Measurements from ENCODE around the gene TRPV4. TPM values are rescaled to one million over a fixed set of nuclear protein-coding genes. Genes with fewer than 3 reads are reported as not detected.

The TRPV4 gene
- total RNA-seq, 1 experiment from 2014 or later: 0.02 TPM

GRCh38 chr12:109739747-109740693 is 93.2 kb downstream of the TRPV4 start:
- no peak for DNase-seq (ENCODE audit: low spot score)

- DNase-seq (ENCODE audit: low spot score): no peak
Observed at GRCh38 chr12:109738878-109739665, 94.1 kb downstream of the TRPV4 start.

GRCh38 chr12:109738209-109738608 is 95.0 kb downstream of the TRPV4 start:
- no peak for DNase-seq (ENCODE audit: low spot score)

- no peak for DNase-seq (ENCODE audit: low spot score)
Observed at GRCh38 chr12:109737631-109738030, 95.6 kb downstream of the TRPV4 start.

GRCh38 chr12:109737126-109737525 is 96.1 kb downstream of the TRPV4 start:
- no peak for DNase-seq (ENCODE audit: low spot score)

GRCh38 chr12:109736552-109737108 is 96.6 kb downstream of the TRPV4 start:
- peak; percentile 26 for DNase-seq (ENCODE audit: low spot score)

GRCh38 chr12:109735825-109736551 is 97.2 kb downstream of the TRPV4 start:
- no peak for DNase-seq (ENCODE audit: low spot score)

- DNase-seq (ENCODE audit: low spot score): no peak
Observed at GRCh38 chr12:109735051-109735521, 98.1 kb downstream of the TRPV4 start.

GRCh38 chr12:109734219-109735000 is 98.8 kb downstream of the TRPV4 start:
- peak; percentile 32 for DNase-seq (ENCODE audit: low spot score)

Other genes starting within 250 kb of the TRPV4 start
- 0.68 and 1.2 TPM in 2 replicates for gene FAM222A, start 119.6 kb downstream of the TRPV4 start, total RNA-seq (2014; rRNA removed; shearing (Covaris generic))
- gene GLTP, start 47.1 kb upstream of the TRPV4 start, total RNA-seq (2014; rRNA removed; shearing (Covaris generic)): 23.6 and 30.4 TPM in 2 replicates
- 10.9 and 11.8 TPM in 2 replicates for gene TCHP, start 66.9 kb upstream of the TRPV4 start, total RNA-seq (2014; rRNA removed; shearing (Covaris generic))
- 13.6 and 14.7 TPM in 2 replicates for gene GIT2, start 163.0 kb upstream of the TRPV4 start, total RNA-seq (2014; rRNA removed; shearing (Covaris generic))
- 33.0 and 38.7 TPM in 2 replicates for gene ANKRD13A, start 166.0 kb upstream of the TRPV4 start, total RNA-seq (2014; rRNA removed; shearing (Covaris generic))
- gene C12orf76, start 215.1 kb upstream of the TRPV4 start, total RNA-seq (2014; rRNA removed; shearing (Covaris generic)): 14.4 and 20.7 TPM in 2 replicates